ENCODE results near the gene TSPAN9. TPM values are rescaled to one million over a fixed set of nuclear protein-coding genes. Genes with fewer than 3 reads are reported as not detected.

Gene TSPAN9
- total and polyA plus RNA-seq, 4 donors, result 17.4 to 62.9 (median 34.2) TPM

- Histone ChIP-seq H3K9me3 (ENCODE audit: control insufficient read depth in 4 of 4, low read length in 3 of 4) (no peaks in the 10 kb centered on the region), H3K4me1 (ENCODE audit: control insufficient read depth in 4 of 4, insufficient read depth in 4 of 4, low read length in 3 of 4) (peaks cover 0 to 3% (median 0%) of the 10 kb centered on the region in 4 donors), H3K9ac (ENCODE audit: low read depth in 1 of 2, low read length in 2 of 2) (no peak overlapping the region), H3K4me3 (ENCODE audit: low read depth in 1 of 3, low read length in 3 of 3) (no peak overlapping the region), H3K36me3 (ENCODE audit: control insufficient read depth in 4 of 4, insufficient read depth in 3 of 4, low read depth in 1 of 4, low read length in 3 of 4) (peaks cover 12 to 50% (median 15%) of the 10 kb centered on the region in 4 donors), H3K27ac (ENCODE audit: low read depth in 1 of 2, low read length in 2 of 2) (no peak overlapping the region), H3K27me3 (ENCODE audit: control insufficient read depth in 4 of 4, insufficient read depth in 4 of 4, low read length in 3 of 4) (no peaks in the 10 kb centered on the region)
- TF ChIP-seq FOXA1 (IDR thresholded peaks at IDR 0.05) (no peak), HNF4A (conservative IDR thresholded peaks at IDR 0.05) (no peak), RXRA (IDR thresholded peaks at IDR 0.05) (no peak), RAD21 (IDR thresholded peaks at IDR 0.05) (no peak), TAF1 (conservative IDR thresholded peaks at IDR 0.05) (no peak), YY1 (IDR thresholded peaks at IDR 0.05) (no peak), HNF4G (IDR thresholded peaks at IDR 0.05) (no peak), ZBTB33 (IDR thresholded peaks at IDR 0.05) (no peak), GABPA (IDR thresholded peaks at IDR 0.05 in 1 of 2, conservative IDR thresholded peaks at IDR 0.05 in 1 of 2) (no peak), EGR1 (IDR thresholded peaks at IDR 0.05; ENCODE audit: low read depth in 2 of 2) (no peak), CTCF (IDR thresholded peaks at IDR 0.05; ENCODE audit: low read depth, low read length, missing input control) (no peak), JUND (IDR thresholded peaks at IDR 0.05) (no peak), SP1 (IDR thresholded peaks at IDR 0.05) (no peak), FOXA2 (IDR thresholded peaks at IDR 0.05) (no peak), NR2F2 (IDR thresholded peaks at IDR 0.05) (no peak)
- TF ChIP-seq, protein P1, sequence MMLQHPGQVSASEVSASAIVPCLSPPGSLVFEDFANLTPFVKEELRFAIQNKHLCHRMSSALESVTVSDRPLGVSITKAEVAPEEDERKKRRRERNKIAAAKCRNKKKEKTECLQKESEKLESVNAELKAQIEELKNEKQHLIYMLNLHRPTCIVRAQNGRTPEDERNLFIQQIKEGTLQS (IDR thresholded peaks at IDR 0.05), result no peak
- TF ChIP-seq, protein P2, sequence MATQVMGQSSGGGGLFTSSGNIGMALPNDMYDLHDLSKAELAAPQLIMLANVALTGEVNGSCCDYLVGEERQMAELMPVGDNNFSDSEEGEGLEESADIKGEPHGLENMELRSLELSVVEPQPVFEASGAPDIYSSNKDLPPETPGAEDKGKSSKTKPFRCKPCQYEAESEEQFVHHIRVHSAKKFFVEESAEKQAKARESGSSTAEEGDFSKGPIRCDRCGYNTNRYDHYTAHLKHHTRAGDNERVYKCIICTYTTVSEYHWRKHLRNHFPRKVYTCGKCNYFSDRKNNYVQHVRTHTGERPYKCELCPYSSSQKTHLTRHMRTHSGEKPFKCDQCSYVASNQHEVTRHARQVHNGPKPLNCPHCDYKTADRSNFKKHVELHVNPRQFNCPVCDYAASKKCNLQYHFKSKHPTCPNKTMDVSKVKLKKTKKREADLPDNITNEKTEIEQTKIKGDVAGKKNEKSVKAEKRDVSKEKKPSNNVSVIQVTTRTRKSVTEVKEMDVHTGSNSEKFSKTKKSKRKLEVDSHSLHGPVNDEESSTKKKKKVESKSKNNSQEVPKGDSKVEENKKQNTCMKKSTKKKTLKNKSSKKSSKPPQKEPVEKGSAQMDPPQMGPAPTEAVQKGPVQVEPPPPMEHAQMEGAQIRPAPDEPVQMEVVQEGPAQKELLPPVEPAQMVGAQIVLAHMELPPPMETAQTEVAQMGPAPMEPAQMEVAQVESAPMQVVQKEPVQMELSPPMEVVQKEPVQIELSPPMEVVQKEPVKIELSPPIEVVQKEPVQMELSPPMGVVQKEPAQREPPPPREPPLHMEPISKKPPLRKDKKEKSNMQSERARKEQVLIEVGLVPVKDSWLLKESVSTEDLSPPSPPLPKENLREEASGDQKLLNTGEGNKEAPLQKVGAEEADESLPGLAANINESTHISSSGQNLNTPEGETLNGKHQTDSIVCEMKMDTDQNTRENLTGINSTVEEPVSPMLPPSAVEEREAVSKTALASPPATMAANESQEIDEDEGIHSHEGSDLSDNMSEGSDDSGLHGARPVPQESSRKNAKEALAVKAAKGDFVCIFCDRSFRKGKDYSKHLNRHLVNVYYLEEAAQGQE (IDR thresholded peaks at IDR 0.05), result no peak
- DNase-seq (ENCODE audit: low spot score), result no peak
- WGBS, result 88% methylated on average over 5 of the region's 5 CpGs
Measured at GRCh38 chr12:3278681-3279414, 201.7 kb downstream of the TSPAN9 start.

All from liver (tissue), 9 donors.